Hepatocyte (in vitro differentiated cells): Measurements from ENCODE around the gene IFNA5. TPM values are rescaled to one million over a fixed set of nuclear protein-coding genes. Genes with fewer than 3 reads are reported as not detected.

Experiments
- DNase-seq: peaks from one replicate; pipeline ENCODE4 v3.0.0-alpha.2; 2016; ENCODE audit warnings: low spot score
- H2AFZ ChIP-seq: fragments of 200-600 bp; sonication (generic); 2 replicates; pipeline ENCODE4 v1.6.0; 2016; ENCODE audit warnings: antibody characterized with exemption, mild to moderate bottlenecking
- H3K27ac ChIP-seq: fragments of 200-600 bp; sonication (generic); 2 replicates; pipeline ENCODE4 v1.5.1; 2016; ENCODE audit warnings: mild to moderate bottlenecking
- H3K27me3 ChIP-seq: fragments of 200-600 bp; sonication (generic); 2 replicates; pipeline ENCODE4 v1.6.1; 2016
- H3K36me3 ChIP-seq: fragments of 200-600 bp; sonication (generic); replicated peaks from 2 replicates; pipeline ENCODE4 v1.5.1; 2016; ENCODE audit warnings: low read depth; ENCODE audit not compliant: insufficient read depth
- H3K4me1 ChIP-seq: fragments of 200-600 bp; sonication (generic); 2 replicates; pipeline ENCODE4 v1.5.1; 2016; ENCODE audit warnings: mild to moderate bottlenecking, moderate library complexity; ENCODE audit not compliant: insufficient read depth
- H3K4me2 ChIP-seq: fragments of 200-600 bp; sonication (generic); 2 replicates; pipeline ENCODE4 v1.6.0; 2016
- H3K4me3 ChIP-seq: fragments of 200-600 bp; sonication (generic); 2 replicates; pipeline ENCODE4 v1.5.1; 2016; ENCODE audit warnings: mild to moderate bottlenecking
- H3K79me2 ChIP-seq: fragments of 200-600 bp; sonication (generic); 2 replicates; pipeline ENCODE4 v1.6.0; 2017; ENCODE audit warnings: mild to moderate bottlenecking
- H3K9me2 ChIP-seq: fragments of 200-600 bp; sonication (generic); replicated peaks from 2 replicates; pipeline ENCODE4 v1.6.0; 2017; ENCODE audit warnings: mild to moderate bottlenecking; ENCODE audit not compliant: insufficient read depth
- H3K9me3 ChIP-seq: fragments of 200-600 bp; sonication (generic); 2 replicates; pipeline ENCODE4 v1.5.1; 2016; ENCODE audit warnings: low read depth, mild to moderate bottlenecking
- H4K20me1 ChIP-seq: fragments of 200-600 bp; sonication (generic); 2 replicates; pipeline ENCODE4 v1.6.0; 2016; ENCODE audit warnings: mild to moderate bottlenecking; ENCODE audit not compliant: insufficient read depth, poor library complexity, severe bottlenecking
- CTCF ChIP-seq: fragments of 200-600 bp; sonication (generic); IDR thresholded peaks from 2 replicates; pipeline ENCODE4 v1.5.1; 2016; ENCODE audit warnings: antibody characterized with exemption, mild to moderate bottlenecking; ENCODE audit not compliant: poor library complexity
- EZH2 ChIP-seq: fragments of 200-600 bp; sonication (generic); IDR thresholded peaks from 2 replicates; pipeline ENCODE4 v1.6.1; 2016; ENCODE audit warnings: antibody characterized with exemption, mild to moderate bottlenecking, borderline replicate concordance
- EZH2phosphoT487 ChIP-seq: fragments of 200-600 bp; sonication (generic); IDR thresholded peaks from one replicate; pipeline ENCODE4 v1.6.1; 2018; ENCODE audit warnings: antibody characterized with exemption, mild to moderate bottlenecking, low read depth, moderate library complexity; ENCODE audit not compliant: unreplicated experiment, severe bottlenecking
- WGBS: methylation state at CpG from one replicate; pipeline ENCODE4 v1.1.6; 2016; ENCODE audit warnings: low lambda C conversion rate; ENCODE audit errors: missing lambda C conversion rate; 5-methylcytosine and 5-hydroxymethylcytosine counted together
- polyA plus RNA-seq: library from polyadenylated mRNA; unstranded; fragments of >200 nt; fragmentation: Nextera tagmentation; extraction: Ambion mirVana; gene quantifications from 2 replicates; pipeline ENCODE4 v1.2.1, GENCODE V29; 2016
- total RNA-seq: library from RNA; depleted of rRNA; stranded (reverse); fragments of >200 nt; gene quantifications from 2 replicates; pipeline ENCODE4 v1.2.3, GENCODE V29; 2014

The IFNA5 gene
- total and polyA plus RNA-seq, 2 experiments from 2014 or later: not detected

DNA sequence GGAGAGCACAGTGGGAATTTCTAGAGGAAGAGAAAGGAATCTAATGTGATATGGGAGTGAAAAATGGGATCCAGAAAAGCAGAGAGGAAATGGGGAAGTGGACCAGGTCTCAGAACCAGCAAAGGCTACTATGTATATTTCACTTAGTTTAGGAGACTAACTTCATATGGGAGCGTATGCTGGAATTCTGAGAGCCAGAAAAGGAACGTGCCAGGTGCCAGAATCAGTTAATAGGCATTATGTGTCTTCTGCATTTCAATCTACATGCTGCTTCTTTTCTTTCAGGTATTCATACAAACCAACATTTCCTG lies 36.8 kb downstream of the IFNA5 start:
- H3K27me3 ChIP-seq: peaks cover 33% of the 10 kb centered on the region
- no peaks in the 10 kb centered on the region for H3K9me3 ChIP-seq
- 60% methylated on average over 2 of the region's 2 CpGs for WGBS
- H3K79me2 ChIP-seq: no peaks in the 10 kb centered on the region
- no peaks in the 10 kb centered on the region for H3K4me1 ChIP-seq
- H3K4me2 ChIP-seq: no peak overlapping the region
- H3K9me2 ChIP-seq: no peaks in the 10 kb centered on the region
- no peak for TF ChIP-seq CTCF
- no peak for TF ChIP-seq EZH2phosphoT487
- no peak for TF ChIP-seq EZH2
- DNase-seq: no peak
- H3K27ac ChIP-seq: no peak overlapping the region
- no peak overlapping the region for H3K4me3 ChIP-seq
- no peaks in the 10 kb centered on the region for H3K36me3 ChIP-seq
- H4K20me1 ChIP-seq: no peaks in the 10 kb centered on the region
- H2AFZ ChIP-seq: no peak overlapping the region

DNA sequence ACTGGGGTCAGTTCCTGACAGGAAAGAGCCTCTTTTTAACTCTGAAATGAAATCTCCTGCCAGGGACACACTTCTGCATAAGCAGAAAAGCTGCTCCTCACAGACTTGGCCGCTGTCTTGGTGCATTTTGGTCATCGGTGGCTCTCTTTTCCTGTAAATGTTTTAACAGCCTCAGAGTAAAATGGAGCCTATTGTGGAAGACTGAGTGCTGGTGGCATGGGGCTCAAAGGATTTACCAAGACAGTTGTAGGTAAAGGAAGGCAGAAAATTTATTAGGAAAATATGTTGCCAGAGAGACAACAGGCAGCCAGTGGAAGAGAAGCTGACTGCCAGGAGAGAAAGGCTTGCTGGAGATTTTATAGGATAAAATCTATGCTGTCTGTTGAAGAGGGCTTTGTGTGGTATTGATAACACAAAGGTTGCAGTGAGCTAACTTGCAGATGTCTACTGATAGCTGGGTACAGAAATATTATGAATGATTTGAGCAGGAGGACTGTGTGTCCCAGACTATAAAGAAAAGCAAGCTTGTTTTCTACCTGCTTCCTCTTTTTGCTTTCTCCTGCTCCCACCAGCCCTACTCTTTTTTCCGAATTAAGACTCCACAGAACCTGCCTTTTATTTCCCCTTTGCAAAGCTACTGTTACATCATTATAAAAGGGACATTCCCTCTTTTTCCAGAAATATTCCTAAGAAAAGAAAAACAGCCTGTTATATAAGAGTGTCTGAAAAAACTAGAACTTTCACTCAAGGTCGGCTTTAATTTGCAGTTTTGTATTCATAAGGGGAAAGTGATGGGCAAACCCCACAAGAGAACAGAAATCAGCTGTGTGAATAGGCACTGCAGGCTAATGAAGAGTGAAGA lies 37.4 kb downstream of the IFNA5 start:
- H3K36me3 ChIP-seq: no peaks in the 10 kb centered on the region
- 76% methylated on average over 4 of the region's 4 CpGs for WGBS
- DNase-seq: no peak
- no peaks in the 10 kb centered on the region for H3K4me1 ChIP-seq
- H3K4me3 ChIP-seq: no peak overlapping the region
- no peaks in the 10 kb centered on the region for H3K9me3 ChIP-seq
- H3K27me3 ChIP-seq: peaks cover 33% of the 10 kb centered on the region
- no peaks in the 10 kb centered on the region for H3K9me2 ChIP-seq
- H3K79me2 ChIP-seq: no peaks in the 10 kb centered on the region
- no peaks in the 10 kb centered on the region for H4K20me1 ChIP-seq
- TF ChIP-seq EZH2phosphoT487: no peak
- no peak for TF ChIP-seq CTCF
- no peak for TF ChIP-seq EZH2
- no peak overlapping the region for H3K27ac ChIP-seq
- no peak overlapping the region for H3K4me2 ChIP-seq
- H2AFZ ChIP-seq: no peak overlapping the region

GRCh38 chr9:21266733-21267484 lies 38.2 kb downstream of the IFNA5 start:
- H3K9me2 ChIP-seq: no peaks in the 10 kb centered on the region
- H3K4me3 ChIP-seq: no peak overlapping the region
- H3K4me2 ChIP-seq: no peak overlapping the region
- no peak overlapping the region for H2AFZ ChIP-seq
- H3K9me3 ChIP-seq: no peaks in the 10 kb centered on the region
- peaks cover 33% of the 10 kb centered on the region for H3K27me3 ChIP-seq
- no peak overlapping the region for H3K27ac ChIP-seq
- no peaks in the 10 kb centered on the region for H4K20me1 ChIP-seq
- TF ChIP-seq EZH2phosphoT487 (no peak), EZH2 (no peak), CTCF (no peak)
- H3K79me2 ChIP-seq: no peaks in the 10 kb centered on the region
- H3K4me1 ChIP-seq: no peaks in the 10 kb centered on the region
- WGBS: 18% methylated on average over 3 of the region's 3 CpGs
- no peak for DNase-seq
- no peaks in the 10 kb centered on the region for H3K36me3 ChIP-seq
